Stimulated activated CD8-positive, alpha-beta memory T cell treated with anti-CD3 and anti-CD28 coated beads, Interleukin-12 subunit alpha, Interleukin-12 subunit beta, amount 100 ng/mL, for 24 hours (primary cell): ENCODE measurements around the gene TTC9B.
"Not testable (repeated sequence)": the region's sequence is repeated elsewhere in the genome, so short reads cannot be mapped to it uniquely, and the experiment has no call there.

Source experiments
- DNase-seq: peaks from one replicate; pipeline ENCODE4 v3.0.0-alpha.2; 2020; ENCODE audit errors: extremely low read depth

TTC9B gene

DNA sequence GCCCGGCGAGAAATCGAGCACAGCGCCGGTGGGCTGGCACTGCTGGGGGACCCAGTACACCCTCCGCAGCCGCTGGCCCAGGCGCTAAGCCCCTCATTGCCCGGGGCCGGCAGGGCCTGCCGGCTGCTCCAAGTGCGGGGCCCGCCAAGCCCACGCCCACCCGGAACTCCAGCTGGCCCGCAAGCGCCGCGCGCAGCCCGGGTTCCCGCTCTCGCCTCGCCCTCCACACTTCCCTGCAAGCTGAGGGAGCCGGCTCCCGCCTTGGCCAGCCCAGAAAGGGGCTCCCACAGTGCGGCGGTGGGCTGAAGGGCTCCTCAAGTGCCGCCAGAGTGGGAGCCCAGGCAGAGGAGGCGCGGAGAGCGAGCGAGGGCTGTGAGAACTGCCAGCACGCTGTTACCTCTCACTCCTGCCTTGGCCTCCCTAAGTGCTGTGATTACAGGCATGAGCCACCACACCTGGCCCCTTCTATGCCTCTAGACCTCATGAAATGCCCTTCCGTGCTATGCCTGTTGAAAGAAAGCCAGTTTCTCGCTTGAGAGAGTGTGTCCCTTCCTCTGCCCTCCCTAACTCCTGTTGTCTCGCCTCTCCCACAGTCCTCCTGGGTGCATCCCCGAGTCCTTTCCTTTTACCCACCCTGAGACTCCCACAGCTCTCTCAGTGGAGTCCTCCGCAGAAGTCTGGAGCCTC is 47.7 kb downstream of the TTC9B start:
- DNase-seq: not testable (repeated sequence)

DNA sequence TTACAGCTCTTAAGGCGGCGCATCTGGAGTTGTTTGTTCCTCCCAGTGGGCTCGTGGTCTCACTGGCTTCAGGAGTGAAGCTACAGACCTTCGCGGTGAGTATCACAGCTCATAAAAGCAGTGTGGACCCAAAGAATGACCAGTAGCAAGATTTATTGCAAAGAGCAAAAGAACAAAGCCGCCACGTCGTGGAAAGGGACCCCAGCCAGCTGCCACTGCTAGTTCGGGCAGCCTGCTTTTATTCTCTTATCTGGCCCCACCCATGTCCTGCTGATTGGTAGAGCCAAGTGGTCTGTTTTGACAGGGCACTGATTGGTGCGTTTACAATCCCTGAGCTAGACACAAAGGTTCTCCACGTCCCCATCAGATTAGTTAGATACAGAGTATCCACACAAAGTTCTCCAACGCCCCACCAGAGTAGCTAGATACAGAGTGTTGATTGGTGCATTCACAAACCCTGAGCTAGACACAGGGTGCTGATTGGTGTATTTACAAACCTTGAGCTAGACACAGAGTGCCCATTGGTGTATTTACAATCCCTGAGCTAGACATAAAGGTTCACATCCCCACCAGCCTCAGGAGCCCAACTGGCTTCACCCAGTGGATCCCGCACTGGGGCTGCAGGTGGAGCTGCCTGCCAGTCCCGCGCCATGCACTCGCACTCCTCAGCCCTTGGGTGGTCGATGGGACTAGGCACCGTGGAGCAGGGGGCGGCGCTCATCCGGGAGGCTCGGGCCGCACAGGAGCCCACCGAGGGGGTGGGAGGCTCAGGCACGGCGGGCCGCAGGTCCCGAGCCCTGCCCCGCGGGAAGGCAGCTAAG is 48.5 kb downstream of the TTC9B start:
- not testable (repeated sequence) for DNase-seq
